PC-9 (cell line): ENCODE data around the gene TOM1L2. TPM values are rescaled to one million over a fixed set of nuclear protein-coding genes. Genes with fewer than 3 reads are reported as not detected.

ENCODE experiments used
- BruUV-seq: library from RNA; stranded (reverse); fragments of 400-500 nt; replicated peaks from 2 replicates; lab custom pipeline; 2021; lab: Mats Ljungman, UMichigan
- CTCF ChIA-PET: fragments of 300-600 bp; sonication (Branson Sonifier 250); formaldehyde crosslinking; loops from one replicate; lab custom pipeline; 2022; ENCODE audit warnings: antibody characterized with exemption; lab: Charles Lee
- POLR2A ChIA-PET: fragments of 300-600 bp; sonication (Branson Sonifier 250); formaldehyde crosslinking; loops from one replicate; lab custom pipeline; 2022; ENCODE audit warnings: antibody characterized with exemption; ENCODE audit not compliant: unreplicated experiment; lab: Charles Lee
- DNase-seq, 2 experiments: peaks; one replicate each; pipeline versions ENCODE4 v3.0.0 to v3.0.0-alpha.2; 2015 to 2022; ENCODE audit warnings: mixed read lengths in 1 of 2
- H2AFZ ChIP-seq: fragments of 200-600 bp; sonication (generic); 2 replicates; pipeline ENCODE4 v1.8.1; 2017; ENCODE audit warnings: antibody characterized with exemption
- H3F3A ChIP-seq: fragments of 200-600 bp; sonication (generic); 2 replicates; pipeline ENCODE4 v1.8.1; 2017; ENCODE audit warnings: antibody characterized with exemption, mild to moderate bottlenecking, low read depth; ENCODE audit not compliant: insufficient read depth
- H3K27ac ChIP-seq: fragments of 200-600 bp; sonication (generic); 2 replicates; pipeline ENCODE4 v1.6.1; 2016; ENCODE audit warnings: mixed run types
- H3K27me3 ChIP-seq: fragments of 200-600 bp; sonication (generic); 2 replicates; pipeline ENCODE4 v1.6.1; 2016; ENCODE audit warnings: low read depth, mixed run types; ENCODE audit not compliant: insufficient read depth
- H3K36me3 ChIP-seq: fragments of 200-600 bp; sonication (generic); 2 replicates; pipeline ENCODE4 v1.6.1; 2016; ENCODE audit warnings: low read depth, mixed run types
- H3K4me1 ChIP-seq: fragments of 200-600 bp; sonication (generic); replicated peaks from 2 replicates; pipeline ENCODE4 v1.6.1; 2016; ENCODE audit warnings: mixed run types; ENCODE audit not compliant: insufficient read depth
- H3K4me2 ChIP-seq: fragments of 200-600 bp; sonication (generic); 2 replicates; pipeline ENCODE4 v1.6.1; 2017; ENCODE audit warnings: mixed run types
- H3K4me3 ChIP-seq: fragments of 200-600 bp; sonication (generic); 2 replicates; pipeline ENCODE4 v1.6.1; 2016; ENCODE audit warnings: mixed run types
- H3K79me2 ChIP-seq: fragments of 200-600 bp; sonication (generic); 2 replicates; pipeline ENCODE4 v1.6.1; 2017; ENCODE audit warnings: low read depth, mixed run types
- H3K9me2 ChIP-seq: fragments of 200-600 bp; sonication (generic); 2 replicates; pipeline ENCODE4 v1.8.1; 2017; ENCODE audit warnings: mild to moderate bottlenecking; ENCODE audit not compliant: insufficient read depth
- H3K9me3 ChIP-seq: fragments of 200-600 bp; sonication (generic); 2 replicates; pipeline ENCODE4 v1.8.1; 2016; ENCODE audit warnings: low read depth; ENCODE audit not compliant: insufficient read depth
- H4K20me1 ChIP-seq: fragments of 200-600 bp; sonication (generic); 2 replicates; pipeline ENCODE4 v1.8.1; 2017; ENCODE audit not compliant: insufficient read depth
- CTCF ChIP-seq: fragments of 200-600 bp; sonication (generic); conservative IDR thresholded peaks from 2 replicates; pipeline ENCODE4 v1.6.1; 2017; ENCODE audit warnings: mixed run types, antibody characterized with exemption, mild to moderate bottlenecking, moderate library complexity
- EZH2 ChIP-seq: fragments of 200-600 bp; sonication (generic); IDR thresholded peaks from 2 replicates; pipeline ENCODE4 v1.8.0; 2017; ENCODE audit warnings: antibody characterized with exemption, low read depth
- intact Hi-C: fragments of 100-400 bp; cut with micrococcal nuclease; formaldehyde crosslinking; loops from one replicate; pipeline ENCODE4 v1.10.0; 2022; ENCODE audit not compliant: unreplicated experiment
- total RNA-seq: library from RNA; stranded (reverse); gene quantifications from 2 replicates; pipeline ENCODE4 v1.2.3, GENCODE V29; 2021

Gene TOM1L2
- total RNA-seq, 1 experiment from 2014 or later: 68.5 TPM

DNA sequence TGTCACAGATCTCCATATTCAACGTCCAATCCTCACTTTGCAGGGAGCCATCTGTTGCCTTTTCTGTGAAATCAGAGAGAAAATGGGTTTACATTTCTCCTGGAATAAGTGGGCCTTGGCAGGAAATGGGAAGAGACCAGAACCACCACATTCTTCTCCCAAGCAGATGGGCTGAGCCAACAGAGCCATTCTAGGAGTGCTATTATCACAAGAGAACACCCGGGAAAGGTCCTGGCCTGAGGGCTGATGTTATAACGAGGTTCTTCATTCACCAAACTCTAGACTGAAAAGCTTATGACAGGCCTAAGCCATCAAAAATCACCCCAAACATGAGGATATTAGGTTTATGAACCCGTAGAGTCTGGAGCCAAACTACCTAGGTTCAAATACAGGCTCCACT lies 64.7 kb downstream of the TOM1L2 start:
- Histone ChIP-seq H4K20me1 (no peaks in the 10 kb centered on the region), H3K79me2 (no peaks in the 10 kb centered on the region), H3F3A (peaks cover 7% of the 10 kb centered on the region; the same call in 1 of the 2 replicates), H3K4me2 (no peak overlapping the region), H3K4me1 (peaks cover 5% of the 10 kb centered on the region), H3K9me2 (no peaks in the 10 kb centered on the region), H3K4me3 (no peak overlapping the region), H3K36me3 (no peaks in the 10 kb centered on the region), H3K9me3 (no peaks in the 10 kb centered on the region), H3K27ac (no peak overlapping the region), H3K27me3 (no peaks in the 10 kb centered on the region), H2AFZ (no peak overlapping the region)
- no peak for DNase-seq
- CTCF ChIA-PET: no interaction called here
- intact Hi-C loops: no loop called here
- no peak for TF ChIP-seq CTCF
- TF ChIP-seq EZH2: no peak
- POLR2A ChIA-PET: interaction anchor here (0.6 kb wide), 1 partner anchor 12 kb away, joined by 4 read pairs; no protein-coding TSS in a partner anchor
- no TSS peak for BruUV-seq

DNA sequence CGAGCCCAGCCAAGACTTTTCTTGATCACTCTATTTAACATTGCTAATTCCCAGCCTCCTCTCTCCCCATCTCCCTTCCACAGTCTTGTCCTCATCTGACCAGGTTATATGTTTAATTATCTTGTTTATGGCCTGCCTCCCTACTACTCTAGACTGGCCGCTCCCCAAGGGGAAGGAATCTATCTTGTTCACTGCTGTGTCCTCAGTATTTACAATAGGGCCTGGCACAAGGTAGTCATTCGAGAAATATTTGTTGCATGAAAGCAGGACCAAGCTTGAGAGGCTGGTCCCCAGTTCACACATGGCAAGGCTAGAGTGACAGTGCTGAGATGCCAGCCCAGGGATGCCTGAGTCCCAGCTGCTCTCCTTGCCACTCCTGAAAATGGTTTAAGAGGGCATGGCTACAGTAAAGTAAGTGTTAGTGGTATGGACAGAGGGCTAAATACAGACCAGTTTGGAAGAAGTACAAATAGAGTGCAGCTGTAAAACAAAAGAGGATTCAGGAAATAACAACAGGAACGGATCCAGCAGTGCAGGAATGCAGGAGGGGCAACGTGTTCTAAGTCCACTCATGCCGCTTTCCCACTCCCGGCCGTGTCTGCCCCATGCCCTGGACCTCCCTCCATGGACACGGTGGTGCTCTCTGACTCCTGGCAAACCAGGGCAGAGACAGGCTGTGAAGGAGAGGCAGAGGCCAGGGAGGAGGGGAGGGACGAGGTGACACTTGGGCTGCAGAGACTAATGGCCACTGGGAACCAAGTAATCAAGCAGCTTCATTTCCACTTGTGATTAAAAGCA lies 65.6 kb downstream of the TOM1L2 start:
- ChIA-PET CTCF (no interaction called here), POLR2A (no interaction called here)
- no TSS peak for BruUV-seq
- Histone ChIP-seq H3K27me3 (no peaks in the 10 kb centered on the region), H3K4me3 (no peak overlapping the region), H3K4me2 (no peak overlapping the region), H3K4me1 (peaks cover 14% of the 10 kb centered on the region), H2AFZ (no peak overlapping the region), H3K9me2 (no peaks in the 10 kb centered on the region), H3K27ac (no peak overlapping the region), H3K79me2 (no peaks in the 10 kb centered on the region), H3K36me3 (no peaks in the 10 kb centered on the region), H4K20me1 (no peaks in the 10 kb centered on the region), H3K9me3 (no peaks in the 10 kb centered on the region), H3F3A (peaks cover 7% of the 10 kb centered on the region; the same call in 1 of the 2 replicates)
- intact Hi-C loops: no loop called here
- DNase-seq: no peak
- TF ChIP-seq CTCF (no peak), EZH2 (no peak)

- peaks cover 30% of the 10 kb centered on the region for H3K4me1 ChIP-seq
- TF ChIP-seq CTCF: no peak
- H4K20me1 ChIP-seq: no peaks in the 10 kb centered on the region
- ChIA-PET POLR2A (no interaction called here), CTCF (no interaction called here)
- H3K4me3 ChIP-seq: no peak overlapping the region
- H3K27ac ChIP-seq: no peak overlapping the region
- DNase-seq: no peak
- no TSS peak for BruUV-seq
- no peak overlapping the region for H2AFZ ChIP-seq
- H3K9me2 ChIP-seq: no peaks in the 10 kb centered on the region
- no peaks in the 10 kb centered on the region for H3K36me3 ChIP-seq
- H3K9me3 ChIP-seq: no peaks in the 10 kb centered on the region
- intact Hi-C loops: no loop called here
- H3K79me2 ChIP-seq: no peaks in the 10 kb centered on the region
- no peak overlapping the region for H3K4me2 ChIP-seq
- H3K27me3 ChIP-seq: no peaks in the 10 kb centered on the region
- H3F3A ChIP-seq: peaks cover 15% of the 10 kb centered on the region
Observed at GRCh38 chr17:17905036-17905320, 67.2 kb downstream of the TOM1L2 start.
